22Rv1 (cell line): Measurements from ENCODE around the gene RAI2.

Experiments
- ZFX ChIP-seq: fragments of 450-650 bp; IDR thresholded peaks from 2 replicates; pipeline ENCODE4 v1.6.1; 2017; ENCODE audit warnings: antibody characterized with exemption, borderline replicate concordance
- TF ChIP-seq, protein P1 (sequence below): fragments of 450-650 bp; IDR thresholded peaks from 2 replicates; pipeline ENCODE4 v1.5.1; 2017; ENCODE audit warnings: mild to moderate bottlenecking

DNA sequence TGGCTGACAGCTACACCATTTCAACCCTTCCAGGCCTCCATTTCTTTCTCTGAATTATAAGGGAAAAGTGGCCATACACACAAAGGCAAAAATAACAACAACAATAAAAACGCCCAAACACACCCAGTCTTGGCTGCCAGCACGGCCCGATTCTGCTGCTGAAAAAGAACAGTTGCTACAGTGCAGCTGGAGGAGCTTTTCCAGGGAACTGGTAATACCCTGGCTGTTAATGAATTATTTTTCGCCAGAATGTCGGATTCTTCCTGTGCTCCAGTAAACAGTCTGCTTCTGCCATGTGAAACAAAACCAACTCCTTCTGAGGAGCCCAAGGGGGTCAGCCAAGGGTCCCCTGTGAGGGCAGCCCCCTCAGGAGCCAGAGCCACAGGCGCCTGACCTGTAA, 6.6 kb downstream of the RAI2 start:
- TF ChIP-seq, protein P1, sequence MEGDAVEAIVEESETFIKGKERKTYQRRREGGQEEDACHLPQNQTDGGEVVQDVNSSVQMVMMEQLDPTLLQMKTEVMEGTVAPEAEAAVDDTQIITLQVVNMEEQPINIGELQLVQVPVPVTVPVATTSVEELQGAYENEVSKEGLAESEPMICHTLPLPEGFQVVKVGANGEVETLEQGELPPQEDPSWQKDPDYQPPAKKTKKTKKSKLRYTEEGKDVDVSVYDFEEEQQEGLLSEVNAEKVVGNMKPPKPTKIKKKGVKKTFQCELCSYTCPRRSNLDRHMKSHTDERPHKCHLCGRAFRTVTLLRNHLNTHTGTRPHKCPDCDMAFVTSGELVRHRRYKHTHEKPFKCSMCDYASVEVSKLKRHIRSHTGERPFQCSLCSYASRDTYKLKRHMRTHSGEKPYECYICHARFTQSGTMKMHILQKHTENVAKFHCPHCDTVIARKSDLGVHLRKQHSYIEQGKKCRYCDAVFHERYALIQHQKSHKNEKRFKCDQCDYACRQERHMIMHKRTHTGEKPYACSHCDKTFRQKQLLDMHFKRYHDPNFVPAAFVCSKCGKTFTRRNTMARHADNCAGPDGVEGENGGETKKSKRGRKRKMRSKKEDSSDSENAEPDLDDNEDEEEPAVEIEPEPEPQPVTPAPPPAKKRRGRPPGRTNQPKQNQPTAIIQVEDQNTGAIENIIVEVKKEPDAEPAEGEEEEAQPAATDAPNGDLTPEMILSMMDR: no peak
- TF ChIP-seq ZFX: no peak
